ENCODE data around the gene CDK14.

- no peak for TF ChIP-seq CTCF (IDR thresholded peaks at IDR 0.05; ENCODE audit: control extremely low read depth in 1 of 3, insufficient read depth in 1 of 3, low read depth in 1 of 3, low read length in 3 of 3)
- no peak for TF ChIP-seq BACH1 (IDR thresholded peaks at IDR 0.05; ENCODE audit: low read length)
- no peak for TF ChIP-seq JUND (IDR thresholded peaks at IDR 0.05; ENCODE audit: low read length)
- TF ChIP-seq POLR2AphosphoS5 (IDR thresholded peaks at IDR 0.05; ENCODE audit: low read depth, low read length) = no peak
- TF ChIP-seq TAF1 (IDR thresholded peaks at IDR 0.05; ENCODE audit: low read depth, low read length) = no peak
- TF ChIP-seq SP4 (IDR thresholded peaks at IDR 0.05; ENCODE audit: low read length) = no peak
- TF ChIP-seq POLR2A (IDR thresholded peaks at IDR 0.05; ENCODE audit: control extremely low read depth in 1 of 2, low read depth in 2 of 2, low read length in 2 of 2) = no peak
- no peak for TF ChIP-seq SRF (IDR thresholded peaks at IDR 0.05; ENCODE audit: low read depth, low read length)
- TF ChIP-seq EZH2 (IDR thresholded peaks at IDR 0.05; ENCODE audit: low read depth, low read length, severe bottlenecking) = no peak
- TF ChIP-seq YY1 (IDR thresholded peaks at IDR 0.05; ENCODE audit: low read depth, low read length) = no peak
- no peak for TF ChIP-seq HDAC2 (IDR thresholded peaks at IDR 0.05; ENCODE audit: borderline replicate concordance in 1 of 2, low read depth in 2 of 2, low read length in 2 of 2)
- no peak for TF ChIP-seq CHD2 (IDR thresholded peaks at IDR 0.05; ENCODE audit: low read length)
- no peak for TF ChIP-seq USF2 (IDR thresholded peaks at IDR 0.05; ENCODE audit: low read length)
These were observed 539.2 kb downstream of the CDK14 start for GRCh38 chr7:91135300-91135699.
